MG63 (cell line): ENCODE data around the gene RUSF1. TPM values are rescaled to one million over a fixed set of nuclear protein-coding genes. Genes with fewer than 3 reads are reported as not detected.

Source experiments
- DNase-seq: peaks from one replicate; pipeline ENCODE4 v3.0.0-alpha.2; 2020
- H3K27me3 ChIP-seq: fragments of 250-450 bp; sonication (Bioruptor Pico); 2 replicates; pipeline ENCODE4 v1.5.1; 2020; ENCODE audit warnings: mild to moderate bottlenecking, moderate library complexity
- H3K36me3 ChIP-seq: fragments of 250-450 bp; sonication (Bioruptor Pico); 2 replicates; pipeline ENCODE4 v1.5.1; 2020; ENCODE audit warnings: mild to moderate bottlenecking, moderate library complexity
- H3K4me3 ChIP-seq: fragments of 250-450 bp; sonication (Bioruptor Pico); 2 replicates; pipeline ENCODE4 v1.5.1; 2020; ENCODE audit warnings: mild to moderate bottlenecking, moderate library complexity
- H3K9me3 ChIP-seq: fragments of 250-450 bp; sonication (Bioruptor Pico); 2 replicates; pipeline ENCODE4 v1.5.1; 2020; ENCODE audit warnings: mild to moderate bottlenecking, moderate library complexity
- total RNA-seq: library from RNA; depleted of rRNA; stranded (reverse); fragments of >200 nt; shearing (Covaris generic); gene quantifications from 2 replicates; pipeline ENCODE4 v1.2.3, GENCODE V29; 2014; ENCODE audit warnings: low replicate concordance

The RUSF1 gene
- total RNA-seq, 1 experiment from 2014 or later: 27.9 TPM

- Histone ChIP-seq H3K27me3 (no peaks in the 10 kb centered on the region; the same call in 1 of the 2 replicates), H3K9me3 (no peaks in the 10 kb centered on the region), H3K4me3 (no peak overlapping the region), H3K36me3 (peaks cover 37% of the 10 kb centered on the region)
- DNase-seq: no peak
Observed at GRCh38 chr16:31478956-31479355, 29.2 kb downstream of the RUSF1 start.

GRCh38 chr16:31477220-31478216 lies 30.7 kb downstream of the RUSF1 start:
- Histone ChIP-seq H3K9me3 (no peaks in the 10 kb centered on the region), H3K4me3 (no peak overlapping the region), H3K36me3 (peaks cover 52% of the 10 kb centered on the region), H3K27me3 (no peaks in the 10 kb centered on the region; the same call in 1 of the 2 replicates)
- DNase-seq: no peak

GRCh38 chr16:31476303-31477219 lies 31.6 kb downstream of the RUSF1 start:
- H3K36me3 ChIP-seq: peaks cover 56% of the 10 kb centered on the region

GRCh38 chr16:31475946-31476302 lies 32.3 kb downstream of the RUSF1 start:
- no peak for DNase-seq
- Histone ChIP-seq H3K36me3 (peaks cover 56% of the 10 kb centered on the region), H3K27me3 (no peaks in the 10 kb centered on the region), H3K4me3 (no peak overlapping the region), H3K9me3 (no peaks in the 10 kb centered on the region)

More at GRCh38 chr16:31476303-31477219, 31.6 kb downstream of the RUSF1 start:
- Histone ChIP-seq H3K9me3 (no peaks in the 10 kb centered on the region), H3K4me3 (no peak overlapping the region), H3K27me3 (no peaks in the 10 kb centered on the region; the same call in 1 of the 2 replicates)
- no peak for DNase-seq

- Histone ChIP-seq H3K27me3 (no peaks in the 10 kb centered on the region), H3K36me3 (peaks cover 56% of the 10 kb centered on the region), H3K9me3 (no peaks in the 10 kb centered on the region), H3K4me3 (no peak overlapping the region)
- DNase-seq: no peak
Observed at GRCh38 chr16:31474773-31475738, 33.1 kb downstream of the RUSF1 start.

GRCh38 chr16:31474173-31474714 lies 33.9 kb downstream of the RUSF1 start:
- H3K36me3 ChIP-seq: peaks cover 56% of the 10 kb centered on the region
- no peaks in the 10 kb centered on the region for H3K27me3 ChIP-seq
- DNase-seq: no peak
- no peak overlapping the region for H3K4me3 ChIP-seq
- no peaks in the 10 kb centered on the region for H3K9me3 ChIP-seq

GRCh38 chr16:31473264-31473984 lies 34.8 kb downstream of the RUSF1 start:
- no peak for DNase-seq
- H3K9me3 ChIP-seq: no peaks in the 10 kb centered on the region
- no peaks in the 10 kb centered on the region for H3K27me3 ChIP-seq
- H3K4me3 ChIP-seq: peak overlapping the region; percentile 71
- peaks cover 56% of the 10 kb centered on the region for H3K36me3 ChIP-seq

- Histone ChIP-seq H3K27me3 (no peaks in the 10 kb centered on the region), H3K36me3 (peaks cover 52% of the 10 kb centered on the region), H3K9me3 (no peaks in the 10 kb centered on the region), H3K4me3 (peak overlapping the region; percentile 71)
- peak; percentile 72 for DNase-seq
Observed at GRCh38 chr16:31472709-31473203, 35.4 kb downstream of the RUSF1 start.

- peak; percentile 89 for DNase-seq
- Histone ChIP-seq H3K36me3 (peaks cover 46% of the 10 kb centered on the region), H3K9me3 (no peaks in the 10 kb centered on the region)
Observed at GRCh38 chr16:31471875-31472708, 36.1 kb downstream of the RUSF1 start, which contains the start of gene TGFB1I1. TSS of gene TGFB1I1 (plus strand) at chr16:31472152. CDS start at chr16:31472189, 37 bp downstream.

GRCh38 chr16:31471241-31471874 lies 36.8 kb downstream of the RUSF1 start:
- H3K4me3 ChIP-seq: peak overlapping the region; percentile 71
- H3K9me3 ChIP-seq: no peaks in the 10 kb centered on the region
- no peak for DNase-seq
- H3K36me3 ChIP-seq: peaks cover 45% of the 10 kb centered on the region
- no peaks in the 10 kb centered on the region for H3K27me3 ChIP-seq

More at GRCh38 chr16:31471875-31472708, 36.1 kb downstream of the RUSF1 start, which contains the start of gene TGFB1I1:
- H3K4me3 ChIP-seq: peak within 1 kb of the TSS; percentile 71
- H3K27me3 ChIP-seq: no peaks in the 10 kb centered on the region

- H3K9me3 ChIP-seq: no peaks in the 10 kb centered on the region
- no peaks in the 10 kb centered on the region for H3K27me3 ChIP-seq
- H3K4me3 ChIP-seq: no peak overlapping the region
- peaks cover 43% of the 10 kb centered on the region for H3K36me3 ChIP-seq
- no peak for DNase-seq
Observed at GRCh38 chr16:31470615-31471014, 37.6 kb downstream of the RUSF1 start.

- no peaks in the 10 kb centered on the region for H3K9me3 ChIP-seq
- peaks cover 29% of the 10 kb centered on the region for H3K36me3 ChIP-seq
- H3K4me3 ChIP-seq: no peak overlapping the region
- no peaks in the 10 kb centered on the region for H3K27me3 ChIP-seq
- no peak for DNase-seq
Observed at GRCh38 chr16:31467858-31468257, 40.3 kb downstream of the RUSF1 start.

GRCh38 chr16:31467151-31467773 lies 40.9 kb downstream of the RUSF1 start:
- no peak overlapping the region for H3K4me3 ChIP-seq
- no peaks in the 10 kb centered on the region for H3K9me3 ChIP-seq
- H3K36me3 ChIP-seq: peaks cover 23% of the 10 kb centered on the region
- H3K27me3 ChIP-seq: no peaks in the 10 kb centered on the region
- DNase-seq: no peak
